Measurements from ENCODE around the gene PKP4.

Gene PKP4

DNA sequence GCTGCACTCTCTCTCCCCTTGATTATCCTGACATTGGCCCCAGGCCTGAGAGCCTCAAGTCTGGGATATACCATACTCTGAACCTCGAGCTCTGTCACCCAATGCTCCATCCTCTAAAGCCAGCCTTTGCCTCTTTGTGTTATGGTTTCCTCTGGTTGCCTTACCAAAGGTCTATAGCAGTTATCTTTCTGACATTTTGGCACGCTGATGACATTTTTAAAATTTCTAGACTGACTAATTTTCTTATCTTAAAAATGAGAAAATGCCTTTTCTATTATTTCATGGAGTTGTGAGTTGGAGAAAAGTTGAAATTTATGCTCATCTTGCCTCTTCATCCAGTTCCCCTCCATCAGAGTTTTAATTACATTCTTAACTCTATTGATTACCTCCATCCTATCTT, 62.7 kb downstream of the PKP4 start:
- Histone ChIP-seq H3K9me3 (ENCODE audit: insufficient read depth, low read length) (no peaks in the 10 kb centered on the region), H3K4me2 (ENCODE audit: low read depth, low read length, poor library complexity, severe bottlenecking) (no peak overlapping the region), H3K36me3 (ENCODE audit: low read length) (no peaks in the 10 kb centered on the region), H3K27ac (ENCODE audit: low read depth, low read length) (no peak overlapping the region), H3F3A (ENCODE audit: insufficient read depth) (no peaks in the 10 kb centered on the region), H3K4me3 (ENCODE audit: insufficient read depth, low read length, poor library complexity, severe bottlenecking) (no peak overlapping the region), H3K9ac (ENCODE audit: low read length) (no peak overlapping the region), H3K27me3 (ENCODE audit: low read length) (no peaks in the 10 kb centered on the region), H3K9me2 (replicated peaks; ENCODE audit: insufficient read depth, low read length) (no peaks in the 10 kb centered on the region), H3K79me2 (ENCODE audit: insufficient read depth, low read length) (no peaks in the 10 kb centered on the region), H4K20me1 (ENCODE audit: low read depth, low read length) (no peaks in the 10 kb centered on the region), H2AFZ (ENCODE audit: low read depth, low read length, severe bottlenecking) (no peak overlapping the region)
- TF ChIP-seq EZH2phosphoT487 (conservative IDR thresholded peaks at IDR 0.05; ENCODE audit: low read length): no peak
- TF ChIP-seq, protein P1, sequence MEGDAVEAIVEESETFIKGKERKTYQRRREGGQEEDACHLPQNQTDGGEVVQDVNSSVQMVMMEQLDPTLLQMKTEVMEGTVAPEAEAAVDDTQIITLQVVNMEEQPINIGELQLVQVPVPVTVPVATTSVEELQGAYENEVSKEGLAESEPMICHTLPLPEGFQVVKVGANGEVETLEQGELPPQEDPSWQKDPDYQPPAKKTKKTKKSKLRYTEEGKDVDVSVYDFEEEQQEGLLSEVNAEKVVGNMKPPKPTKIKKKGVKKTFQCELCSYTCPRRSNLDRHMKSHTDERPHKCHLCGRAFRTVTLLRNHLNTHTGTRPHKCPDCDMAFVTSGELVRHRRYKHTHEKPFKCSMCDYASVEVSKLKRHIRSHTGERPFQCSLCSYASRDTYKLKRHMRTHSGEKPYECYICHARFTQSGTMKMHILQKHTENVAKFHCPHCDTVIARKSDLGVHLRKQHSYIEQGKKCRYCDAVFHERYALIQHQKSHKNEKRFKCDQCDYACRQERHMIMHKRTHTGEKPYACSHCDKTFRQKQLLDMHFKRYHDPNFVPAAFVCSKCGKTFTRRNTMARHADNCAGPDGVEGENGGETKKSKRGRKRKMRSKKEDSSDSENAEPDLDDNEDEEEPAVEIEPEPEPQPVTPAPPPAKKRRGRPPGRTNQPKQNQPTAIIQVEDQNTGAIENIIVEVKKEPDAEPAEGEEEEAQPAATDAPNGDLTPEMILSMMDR (IDR thresholded peaks at IDR 0.05; ENCODE audit: insufficient read depth, low read length, poor library complexity, severe bottlenecking): no peak

DNA sequence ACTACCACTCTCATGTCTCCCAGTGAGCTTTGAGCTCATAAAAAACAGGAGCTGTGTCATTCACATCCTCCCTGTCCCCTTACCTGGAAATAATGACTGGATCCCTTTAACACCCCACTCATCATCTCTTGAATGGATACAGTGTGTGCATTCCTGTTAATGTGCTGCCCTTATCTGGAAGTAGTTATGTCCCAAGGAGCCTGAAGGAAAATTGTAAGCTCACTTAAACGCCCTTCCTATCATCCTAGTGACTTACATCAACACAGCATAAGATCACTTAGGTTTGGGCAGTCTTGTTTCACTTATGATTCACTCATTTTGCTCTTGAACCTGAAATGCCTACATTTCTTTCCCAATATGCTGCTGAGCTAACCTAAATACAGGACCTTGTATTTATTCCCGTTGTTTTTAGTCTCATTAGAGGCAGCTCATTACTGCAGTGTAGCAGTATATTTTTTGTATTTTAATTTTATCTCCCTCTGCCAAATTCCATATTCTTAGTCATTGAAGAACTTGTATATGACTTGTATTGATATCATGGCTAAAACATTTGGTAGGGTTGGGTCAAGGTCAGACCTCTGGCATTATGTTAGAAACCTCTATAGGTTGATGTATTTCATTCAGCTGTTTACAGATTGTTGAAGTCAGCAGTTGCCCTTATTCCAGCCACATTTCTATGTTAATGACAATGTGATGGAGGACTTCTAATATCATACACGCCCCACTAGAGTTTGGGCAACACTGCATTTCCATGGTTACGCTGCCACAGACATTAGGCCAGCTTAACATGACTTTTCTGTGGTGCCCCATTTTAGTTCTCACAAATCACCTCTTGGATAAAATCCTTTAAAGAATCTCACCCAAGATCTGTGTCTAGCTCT, 72.9 kb downstream of the PKP4 start:
- Histone ChIP-seq H3F3A (ENCODE audit: insufficient read depth) (no peaks in the 10 kb centered on the region), H3K27ac (ENCODE audit: low read depth, low read length) (no peak overlapping the region), H3K9me3 (ENCODE audit: insufficient read depth, low read length) (no peaks in the 10 kb centered on the region), H3K4me2 (ENCODE audit: low read depth, low read length, poor library complexity, severe bottlenecking) (no peak overlapping the region), H3K9me2 (replicated peaks; ENCODE audit: insufficient read depth, low read length) (no peaks in the 10 kb centered on the region), H3K27me3 (ENCODE audit: low read length) (no peaks in the 10 kb centered on the region), H3K4me3 (ENCODE audit: insufficient read depth, low read length, poor library complexity, severe bottlenecking) (no peak overlapping the region), H2AFZ (ENCODE audit: low read depth, low read length, severe bottlenecking) (no peak overlapping the region), H3K9ac (ENCODE audit: low read length) (no peak overlapping the region), H3K36me3 (ENCODE audit: low read length) (no peaks in the 10 kb centered on the region), H3K79me2 (ENCODE audit: insufficient read depth, low read length) (no peaks in the 10 kb centered on the region), H4K20me1 (ENCODE audit: low read depth, low read length) (no peaks in the 10 kb centered on the region)
- TF ChIP-seq EZH2phosphoT487 (conservative IDR thresholded peaks at IDR 0.05; ENCODE audit: low read length): no peak
- TF ChIP-seq, protein P1 (IDR thresholded peaks at IDR 0.05; ENCODE audit: insufficient read depth, low read length, poor library complexity, severe bottlenecking): no peak

DNA sequence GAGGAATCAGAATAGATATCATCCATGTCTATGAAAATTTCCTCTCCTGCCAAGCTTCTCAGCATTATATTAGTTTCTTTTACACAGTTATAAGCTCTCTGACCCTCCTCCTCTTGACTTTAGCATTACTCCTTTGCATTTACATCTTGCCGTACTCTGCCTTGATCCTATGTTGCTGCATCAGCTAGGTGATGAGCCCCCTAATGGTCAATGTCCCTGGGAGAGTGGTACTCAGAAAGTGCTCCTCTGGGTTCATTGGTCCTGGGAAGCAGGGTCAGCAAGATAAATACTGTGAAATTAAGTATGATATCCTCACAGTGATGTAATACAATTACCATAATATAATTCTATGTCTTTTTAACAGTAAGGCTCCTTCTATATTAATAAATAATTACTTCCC, 74.1 kb downstream of the PKP4 start:
- Histone ChIP-seq H3K9ac (ENCODE audit: low read length) (no peak overlapping the region), H3K27ac (ENCODE audit: low read depth, low read length) (no peak overlapping the region), H3K4me3 (ENCODE audit: insufficient read depth, low read length, poor library complexity, severe bottlenecking) (no peak overlapping the region), H3K27me3 (ENCODE audit: low read length) (no peaks in the 10 kb centered on the region), H3K4me2 (ENCODE audit: low read depth, low read length, poor library complexity, severe bottlenecking) (no peak overlapping the region), H2AFZ (ENCODE audit: low read depth, low read length, severe bottlenecking) (no peak overlapping the region), H3K9me3 (ENCODE audit: insufficient read depth, low read length) (no peaks in the 10 kb centered on the region), H3K36me3 (ENCODE audit: low read length) (no peaks in the 10 kb centered on the region), H3F3A (ENCODE audit: insufficient read depth) (no peaks in the 10 kb centered on the region), H3K79me2 (ENCODE audit: insufficient read depth, low read length) (no peaks in the 10 kb centered on the region), H3K9me2 (replicated peaks; ENCODE audit: insufficient read depth, low read length) (no peaks in the 10 kb centered on the region), H4K20me1 (ENCODE audit: low read depth, low read length) (no peaks in the 10 kb centered on the region)
- TF ChIP-seq, protein P1 (IDR thresholded peaks at IDR 0.05; ENCODE audit: insufficient read depth, low read length, poor library complexity, severe bottlenecking): no peak
- no peak for TF ChIP-seq EZH2phosphoT487 (conservative IDR thresholded peaks at IDR 0.05; ENCODE audit: low read length)
